Uterus (tissue), 2 donors: ENCODE results near the gene ZC3H12D.

Experiments used
- CTCF ChIP-seq, 4 experiments: fragments of 200-600 bp in 2 of 4; fragments of 450-650 bp in 2 of 4; sonication (generic) in 2 of 4; IDR thresholded peaks; one replicate each; pipeline ENCODE4 v1.5.1; 2016 to 2019; ENCODE audit warnings: antibody characterized with exemption in 4 of 4, mild to moderate bottlenecking in 2 of 4, moderate library complexity in 1 of 4
- POLR2A ChIP-seq, 2 donors: fragments of 450-650 bp; IDR thresholded peaks; one replicate each; pipeline ENCODE4 v1.6.1; 2016; ENCODE audit warnings: antibody characterized with exemption in 2 of 2, mild to moderate bottlenecking in 1 of 2, moderate library complexity in 1 of 2

DNA sequence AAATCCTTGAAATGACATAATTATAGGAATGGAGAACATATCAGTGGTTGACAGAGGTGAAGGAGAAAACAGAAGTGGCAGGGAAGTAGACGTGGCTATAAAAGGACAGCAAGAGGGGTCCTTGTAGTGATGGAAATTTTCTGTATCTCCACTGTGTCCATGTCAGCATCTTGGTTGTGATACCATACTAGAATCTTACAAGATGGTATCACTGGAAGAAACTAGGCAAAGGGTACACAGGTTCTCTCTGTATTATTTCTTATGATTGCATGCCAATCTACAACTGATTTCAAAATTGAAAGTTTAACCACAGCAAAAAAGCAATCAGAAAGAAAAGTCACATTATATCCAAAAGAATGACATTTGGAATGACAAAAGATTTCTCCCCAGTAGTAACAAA, 16.4 kb upstream of the ZC3H12D start:
- TF ChIP-seq POLR2A (IDR thresholded peaks at IDR 0.05) (no peak), CTCF (IDR thresholded peaks at IDR 0.05) (no peak)
